SIG-M5 treated with dmso at 0.1 percent for 504 hours (cell line): ENCODE results near the gene GPR89B.
"Not testable (repeated sequence)": the region's sequence is repeated elsewhere in the genome, so short reads cannot be mapped to it uniquely, and the experiment has no call there.

Experiments
- DNase-seq: peaks from one replicate; lab custom pipeline; 2025; ENCODE audit not compliant: unreplicated experiment; lab: John Stamatoyannopoulos, UW

Gene GPR89B

DNA sequence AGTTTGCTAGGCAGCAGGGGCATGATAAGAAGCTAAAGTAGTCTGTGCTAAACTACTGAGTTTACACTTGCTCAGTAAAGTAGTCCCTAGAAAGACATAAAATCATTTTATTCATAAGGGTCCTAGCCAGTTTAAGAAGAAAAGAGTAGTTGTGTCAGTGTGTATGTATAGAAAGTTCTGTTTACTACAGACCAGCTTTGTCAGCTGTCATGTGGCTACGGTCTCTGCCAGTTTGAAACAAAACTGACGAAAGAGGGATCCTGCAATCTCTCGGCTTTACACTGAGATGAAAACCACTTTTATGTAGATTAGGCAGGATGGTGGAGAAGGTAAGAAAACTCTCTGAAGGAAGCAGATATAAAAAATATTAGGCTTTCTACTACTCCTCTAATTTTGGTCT is 7.1 kb downstream of the GPR89B start:
- DNase-seq, result not testable (repeated sequence)

DNA sequence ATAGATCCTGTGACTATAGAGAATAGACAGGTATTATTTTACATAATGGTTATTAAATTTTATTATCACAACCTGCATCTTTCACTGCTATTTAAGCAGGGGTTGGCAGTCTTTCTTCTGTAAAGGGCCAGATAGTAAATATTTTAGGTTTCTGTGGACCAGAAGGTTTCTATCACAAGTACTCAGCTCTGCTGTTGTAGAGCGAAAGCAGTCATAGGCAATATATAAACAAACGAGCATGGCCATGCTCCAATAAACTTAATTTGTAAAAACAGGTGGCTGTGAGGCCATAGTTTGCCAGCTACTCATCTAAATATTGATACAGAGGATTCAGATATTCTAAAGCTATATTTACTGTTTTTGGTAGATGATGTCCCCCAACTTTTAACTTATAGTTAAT is 12.2 kb downstream of the GPR89B start:
- not testable (repeated sequence) for DNase-seq

DNA sequence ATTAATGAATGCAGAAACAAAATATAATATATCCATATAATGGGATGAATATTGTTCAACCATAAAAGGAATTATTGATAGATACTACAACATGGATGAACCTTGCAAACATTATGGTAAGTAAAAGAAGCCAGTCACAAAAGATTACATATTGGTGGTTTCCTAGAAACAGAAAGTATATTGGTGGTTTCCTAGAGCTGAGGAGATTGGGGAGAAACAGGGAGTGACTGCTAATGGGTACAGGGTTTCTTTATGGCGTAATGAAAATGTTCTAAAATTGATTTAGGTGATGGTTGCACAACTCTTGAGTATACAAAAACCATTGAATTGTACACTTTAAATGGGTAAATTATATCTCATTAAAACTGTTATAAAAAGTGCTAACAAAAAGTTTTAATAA is 14.3 kb downstream of the GPR89B start:
- not testable (repeated sequence) for DNase-seq

DNA sequence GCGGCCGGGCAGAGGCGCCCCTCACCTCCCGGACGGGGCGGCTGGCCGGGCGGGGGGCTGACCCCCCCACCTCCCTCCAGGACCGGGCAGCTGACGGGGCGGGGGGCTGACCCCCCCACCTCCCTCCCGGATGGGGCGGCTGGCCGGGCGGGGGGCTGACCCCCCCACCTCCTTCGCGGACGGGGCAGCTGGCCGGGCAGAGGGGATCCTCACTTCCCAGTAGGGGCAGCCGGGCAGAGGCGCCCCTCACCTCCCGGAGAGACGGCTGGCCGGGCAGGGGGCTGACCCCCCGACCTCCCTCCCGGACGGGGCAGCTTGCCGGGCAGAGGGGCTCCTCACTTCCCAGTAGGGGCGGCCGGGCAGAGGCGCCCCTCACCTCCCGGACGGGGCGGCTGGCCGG is 21.3 kb downstream of the GPR89B start:
- not testable (repeated sequence) for DNase-seq

DNA sequence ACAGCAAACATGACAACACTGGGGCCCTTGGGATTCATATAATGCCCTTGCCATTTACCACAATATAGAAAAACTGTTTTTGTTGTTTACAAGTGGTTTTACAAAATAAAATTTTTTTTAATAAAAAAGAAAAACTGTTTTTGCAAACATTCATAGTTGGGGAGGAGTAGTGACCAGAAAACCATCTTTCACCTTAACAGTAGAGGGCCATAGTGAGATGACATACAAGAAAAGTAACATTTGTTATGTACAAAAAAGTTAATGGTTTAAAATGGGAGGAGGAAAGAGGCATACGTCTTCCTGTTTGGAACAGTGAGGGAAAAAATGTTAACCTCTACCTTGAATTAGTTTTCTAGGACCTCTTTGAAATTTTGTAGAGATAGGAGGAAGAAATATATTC is 30.7 kb downstream of the GPR89B start:
- not testable (repeated sequence) for DNase-seq

DNA sequence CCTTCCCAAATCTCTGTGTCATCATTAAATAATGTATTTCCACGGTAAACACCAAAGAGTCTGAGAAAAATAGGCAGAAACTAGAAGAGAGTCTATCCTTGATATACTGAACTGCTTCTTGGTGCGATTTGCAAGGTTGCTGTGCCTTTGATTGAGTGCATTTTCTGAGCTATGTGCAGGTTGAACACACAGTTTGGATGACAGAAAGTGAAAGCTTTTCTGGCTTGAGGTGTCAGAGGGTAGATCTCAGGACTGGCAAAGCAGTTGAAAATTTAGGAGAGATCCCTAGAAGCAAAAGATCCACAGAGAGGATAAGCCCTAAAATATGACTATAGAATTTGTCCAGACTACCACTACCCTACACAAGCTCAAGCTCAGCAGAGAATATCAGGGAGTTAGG is 31.5 kb downstream of the GPR89B start:
- DNase-seq, result not testable (repeated sequence)

DNA sequence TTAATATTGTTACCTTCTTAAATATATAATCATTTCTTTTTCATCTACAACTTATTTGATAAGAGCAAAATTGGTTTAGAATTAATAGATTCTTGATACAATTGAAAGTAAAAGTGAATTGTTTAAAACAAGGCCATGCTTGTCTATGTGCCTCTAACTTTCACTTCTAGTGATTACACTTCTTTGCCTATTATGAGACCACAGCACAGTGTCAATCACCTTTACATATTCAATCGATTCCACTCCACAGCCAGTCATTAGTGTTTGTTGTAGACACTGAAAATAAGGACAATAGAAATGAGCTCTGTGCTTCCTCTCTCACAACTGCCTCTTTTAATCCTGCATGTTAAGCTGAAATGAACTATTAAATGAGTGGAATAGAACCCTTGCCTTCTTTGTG is 36.4 kb downstream of the GPR89B start:
- not testable (repeated sequence) for DNase-seq

DNA sequence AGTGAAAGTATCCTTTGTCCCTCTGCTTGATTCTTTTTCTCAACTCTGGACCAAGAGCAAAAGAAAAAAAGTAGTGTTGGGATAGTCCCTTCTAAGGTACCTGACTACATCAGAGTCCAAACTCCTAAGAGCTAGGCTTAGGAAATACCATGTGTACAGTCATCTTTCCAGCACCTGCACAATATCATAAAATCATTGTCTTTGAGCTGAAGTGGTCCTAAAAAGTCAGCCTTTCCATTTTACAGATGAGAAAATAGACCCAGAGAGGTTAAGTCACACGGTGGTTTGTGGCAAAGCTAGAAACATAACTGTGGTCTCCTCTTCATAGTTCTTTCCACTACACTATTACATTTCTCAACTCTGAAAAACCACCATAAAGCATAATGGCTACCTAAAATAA is 38.4 kb downstream of the GPR89B start:
- not testable (repeated sequence) for DNase-seq

DNA sequence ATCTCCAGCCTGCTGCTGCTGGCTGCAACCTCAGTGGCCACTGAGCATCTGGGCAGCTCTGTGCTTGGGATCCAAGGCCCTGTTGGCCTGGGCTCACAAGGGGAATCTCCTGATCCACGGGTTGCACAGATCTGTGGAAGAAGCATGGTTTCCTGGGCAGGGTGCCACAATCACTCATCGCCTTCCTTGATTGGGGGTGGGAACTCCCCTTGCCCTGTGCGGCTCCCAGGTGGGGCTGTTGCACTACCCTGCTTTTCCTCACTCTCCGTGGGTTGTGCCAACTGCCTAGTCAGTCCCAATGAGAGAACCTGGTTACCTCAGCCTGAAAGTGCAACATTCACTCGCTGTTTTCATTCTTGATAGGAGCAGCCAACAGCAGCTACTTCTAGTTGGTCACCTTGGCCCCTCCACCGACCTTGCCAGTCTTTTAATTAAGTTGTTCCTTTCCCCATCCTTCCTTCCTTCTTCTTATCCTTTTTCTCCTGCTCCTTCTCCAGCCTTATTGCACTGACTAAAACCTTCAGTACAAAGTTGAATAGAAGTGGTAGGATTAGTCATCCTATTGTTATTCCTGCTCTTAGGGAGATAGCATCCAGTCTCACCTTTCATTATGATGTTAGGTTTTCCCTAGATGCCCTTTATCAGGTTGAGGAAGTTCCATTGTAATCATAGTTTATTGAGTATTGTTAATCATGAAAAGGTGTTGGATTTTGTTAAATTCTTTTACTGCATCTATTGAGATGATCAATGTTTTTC is 50.9 kb downstream of the GPR89B start:
- DNase-seq, result not testable (repeated sequence)

DNA sequence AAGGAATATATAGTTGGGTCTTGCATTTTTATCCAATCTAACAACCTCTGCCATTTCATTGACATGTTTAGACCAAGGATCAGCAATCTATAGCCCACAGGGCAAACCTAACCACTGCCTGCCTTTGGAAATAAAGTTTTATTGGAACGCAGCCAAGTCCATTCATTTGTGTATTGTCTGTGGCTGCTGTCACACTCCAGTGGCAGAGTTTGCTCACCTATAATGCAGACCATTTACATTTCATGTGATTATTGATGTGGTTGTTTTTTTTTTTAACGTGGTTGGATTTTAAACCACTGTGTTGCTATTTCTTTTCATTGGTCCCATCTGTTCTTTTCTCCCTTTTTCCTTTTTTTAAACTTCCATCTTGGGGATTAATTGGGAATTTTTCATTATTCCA is 57.2 kb downstream of the GPR89B start:
- not testable (repeated sequence) for DNase-seq

DNA sequence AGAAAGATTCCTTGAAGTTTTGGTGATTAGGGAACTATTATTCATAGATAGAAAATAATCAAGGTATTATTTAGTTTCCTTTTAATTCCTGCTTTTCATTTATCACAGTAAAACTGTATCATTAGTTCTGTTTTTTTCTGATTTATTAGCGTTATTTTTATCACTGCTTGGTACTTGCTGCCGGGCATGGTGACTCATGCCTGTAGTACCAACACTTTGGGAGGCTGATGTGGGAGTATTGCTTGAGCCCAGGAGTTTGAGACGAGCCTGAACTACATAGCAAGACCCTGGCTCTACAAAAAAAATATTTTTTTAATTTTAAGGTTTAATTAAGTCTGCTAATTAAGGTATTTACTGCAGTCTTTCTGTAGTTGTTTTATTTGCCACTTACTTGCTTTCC is 59.7 kb downstream of the GPR89B start:
- DNase-seq, result not testable (repeated sequence)

DNA sequence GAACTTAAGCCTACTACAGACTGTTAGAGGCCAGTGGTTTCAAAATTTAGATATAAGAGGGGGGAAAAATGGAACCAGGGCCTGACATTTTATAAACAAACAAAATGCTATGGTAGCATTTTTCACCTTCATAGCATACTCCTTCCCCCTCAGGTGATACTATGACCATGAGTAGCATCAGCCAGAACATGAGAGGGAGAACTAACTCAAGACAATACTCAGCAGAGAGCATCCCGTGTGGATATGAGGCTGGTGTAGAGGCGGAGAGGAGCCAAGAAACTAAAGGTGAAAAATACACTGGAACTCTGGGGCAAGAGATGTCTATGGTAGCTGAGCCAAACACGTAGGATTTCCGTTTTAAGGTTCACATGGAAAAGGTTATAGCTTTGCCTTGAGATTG is 64.7 kb downstream of the GPR89B start:
- not testable (repeated sequence) for DNase-seq

DNA sequence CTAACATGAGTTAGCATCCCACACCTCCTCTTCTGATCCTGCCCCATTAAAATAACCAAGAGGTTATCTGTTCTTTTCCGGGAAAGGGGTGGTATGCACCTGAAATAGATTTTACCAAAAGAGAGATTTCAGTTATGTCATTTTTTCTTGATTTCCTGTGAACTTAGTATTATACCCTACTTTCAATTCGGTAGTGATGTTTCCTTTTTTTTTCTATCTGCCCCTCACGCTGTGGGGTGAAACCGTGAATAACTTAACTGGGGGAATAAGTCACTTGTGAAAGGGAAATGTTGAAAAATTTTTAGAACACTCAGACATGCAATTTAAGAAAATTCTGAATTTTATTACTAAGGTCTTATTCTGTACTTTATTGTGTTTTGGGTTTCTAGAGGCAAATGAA is 65.2 kb downstream of the GPR89B start:
- DNase-seq, result not testable (repeated sequence)

DNA sequence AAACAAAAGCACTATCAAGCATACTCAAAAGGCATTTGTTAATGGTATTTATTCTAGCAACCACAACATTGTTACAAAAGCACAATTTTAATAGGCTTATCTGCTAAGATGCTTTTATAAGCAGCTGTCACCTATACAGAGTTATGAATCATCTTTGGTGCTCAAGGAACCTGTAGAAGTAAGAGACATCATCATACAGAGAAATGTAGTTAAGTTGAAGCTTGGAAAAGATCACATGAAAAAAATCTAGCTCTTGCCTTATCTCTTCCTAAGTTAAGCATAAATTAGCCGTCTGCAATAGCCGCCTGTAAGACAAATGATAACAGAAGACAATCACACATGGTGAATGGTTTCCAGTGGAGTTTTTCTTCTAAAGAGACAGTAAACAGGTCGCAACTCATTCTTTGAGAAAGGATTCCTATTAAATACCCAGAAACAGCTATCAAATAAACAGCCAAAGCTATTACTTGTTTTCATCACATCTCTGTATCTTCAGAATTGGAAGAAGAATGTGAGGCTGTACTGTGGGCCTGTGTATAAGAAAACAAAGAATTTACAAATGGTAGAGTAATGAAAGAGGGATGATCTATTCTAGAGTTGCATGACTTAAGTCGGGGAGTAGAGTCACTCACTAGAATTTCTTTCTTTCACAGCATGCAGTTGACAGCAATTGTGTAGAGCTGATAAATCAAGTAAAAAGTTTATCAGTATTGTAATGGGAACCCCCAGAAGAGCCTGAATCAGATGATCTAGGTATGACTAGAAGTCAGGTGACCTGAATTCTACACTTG is 65.8 kb downstream of the GPR89B start:
- DNase-seq, result not testable (repeated sequence)

DNA sequence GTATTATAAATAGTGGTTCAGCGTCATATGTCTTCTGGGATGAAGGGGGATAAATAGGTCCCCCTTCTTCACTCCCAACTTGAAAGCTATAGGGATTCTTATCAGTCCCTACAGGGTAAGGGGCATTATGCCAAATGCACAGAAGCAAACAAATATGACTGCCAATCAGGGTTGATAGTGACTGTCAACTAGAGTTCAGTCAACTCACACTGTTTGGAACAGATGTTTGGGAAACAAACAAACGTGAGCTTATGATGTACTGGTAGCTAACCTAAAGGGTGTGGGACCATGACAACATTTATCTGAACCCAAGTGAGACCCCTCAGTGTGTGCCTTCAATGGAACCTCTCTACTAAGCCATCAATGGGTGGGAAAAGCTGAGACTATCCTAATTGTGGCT is 67.9 kb downstream of the GPR89B start:
- not testable (repeated sequence) for DNase-seq

DNA sequence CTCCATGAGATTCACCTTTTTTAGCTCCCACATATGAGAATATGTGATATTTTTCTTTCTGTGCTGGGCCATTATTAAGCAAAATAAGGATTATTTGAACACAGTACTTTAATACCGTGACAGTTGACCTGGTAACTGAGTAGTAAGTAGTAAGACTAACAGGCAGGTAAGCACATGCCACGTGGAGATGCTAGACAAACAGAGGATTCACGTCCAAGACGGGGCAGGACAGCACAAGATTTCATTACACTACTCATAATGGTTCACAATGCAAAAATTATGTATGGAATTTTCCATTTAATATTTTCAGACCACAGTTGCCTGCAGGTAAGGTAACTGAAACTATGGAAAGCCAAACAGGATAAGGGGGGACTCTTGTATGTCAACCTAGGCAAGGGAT is 79.5 kb downstream of the GPR89B start:
- DNase-seq, result not testable (repeated sequence)

DNA sequence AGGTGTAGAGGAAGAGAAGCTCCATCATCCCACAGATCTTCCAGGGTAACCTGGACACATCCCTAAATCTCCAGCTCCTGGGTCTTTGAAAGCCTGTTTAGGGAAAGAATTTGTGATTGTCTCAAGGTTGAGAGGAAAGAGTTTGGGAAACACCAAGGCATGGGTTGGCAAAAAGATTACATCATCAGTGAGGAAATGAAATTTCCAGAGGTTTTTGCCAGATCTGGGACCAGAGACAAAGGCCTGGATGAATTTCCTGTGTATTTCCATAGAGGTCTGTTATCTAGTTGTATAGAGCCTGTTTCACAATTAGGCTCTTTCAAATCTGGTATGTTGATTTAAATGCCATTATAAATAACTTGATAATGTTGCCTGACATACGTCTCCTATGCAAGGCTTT is 82.3 kb downstream of the GPR89B start:
- no peak for DNase-seq

DNA sequence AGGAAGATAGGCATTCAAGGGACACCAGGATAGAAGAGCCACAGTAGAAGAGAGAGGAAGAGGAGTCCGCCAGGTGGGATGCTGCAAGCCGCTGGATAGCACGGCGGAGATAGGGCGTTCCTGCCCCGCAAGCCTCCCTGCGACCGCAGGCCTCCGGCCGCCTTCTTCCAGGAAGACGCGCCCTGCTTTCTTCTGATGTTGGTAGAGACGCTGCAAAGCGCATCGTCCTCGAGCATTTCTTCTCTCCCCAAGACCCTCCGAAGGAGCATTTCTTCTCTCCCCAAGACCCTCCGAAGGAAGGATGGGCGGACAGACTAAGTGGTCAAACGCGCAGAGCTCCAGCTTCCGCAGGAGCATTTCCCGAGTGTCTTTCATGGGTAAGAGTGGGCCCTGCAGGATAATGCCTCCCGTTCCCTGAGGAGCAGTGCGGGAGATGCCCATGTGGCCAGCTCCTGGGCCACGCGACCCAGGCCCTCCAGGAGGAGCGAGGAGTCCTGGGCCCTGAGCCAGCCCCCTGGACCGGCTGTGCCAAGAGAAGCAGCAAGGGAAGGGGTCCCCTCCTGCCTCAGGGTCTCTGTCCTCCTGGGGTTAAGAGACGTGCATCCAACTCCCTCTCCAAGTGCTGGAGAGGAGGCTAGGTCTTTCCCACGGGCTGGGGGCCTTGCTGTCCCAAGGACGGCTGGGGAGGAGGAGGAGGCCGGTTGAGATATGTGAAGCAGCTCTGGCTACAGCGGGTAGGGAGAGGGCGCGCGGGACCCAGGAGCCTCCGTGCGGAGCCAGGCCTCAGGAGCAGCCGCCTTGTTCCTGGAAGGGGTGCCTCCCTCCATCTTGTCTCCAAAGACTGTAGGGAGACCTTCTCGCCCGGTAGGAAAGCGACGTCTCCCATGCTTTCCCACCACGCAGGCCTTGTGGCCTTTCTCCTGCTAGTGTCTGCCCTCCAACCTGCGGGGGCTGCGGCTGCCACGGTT is 85.2 kb downstream of the GPR89B start:
- not testable (repeated sequence) for DNase-seq

DNA sequence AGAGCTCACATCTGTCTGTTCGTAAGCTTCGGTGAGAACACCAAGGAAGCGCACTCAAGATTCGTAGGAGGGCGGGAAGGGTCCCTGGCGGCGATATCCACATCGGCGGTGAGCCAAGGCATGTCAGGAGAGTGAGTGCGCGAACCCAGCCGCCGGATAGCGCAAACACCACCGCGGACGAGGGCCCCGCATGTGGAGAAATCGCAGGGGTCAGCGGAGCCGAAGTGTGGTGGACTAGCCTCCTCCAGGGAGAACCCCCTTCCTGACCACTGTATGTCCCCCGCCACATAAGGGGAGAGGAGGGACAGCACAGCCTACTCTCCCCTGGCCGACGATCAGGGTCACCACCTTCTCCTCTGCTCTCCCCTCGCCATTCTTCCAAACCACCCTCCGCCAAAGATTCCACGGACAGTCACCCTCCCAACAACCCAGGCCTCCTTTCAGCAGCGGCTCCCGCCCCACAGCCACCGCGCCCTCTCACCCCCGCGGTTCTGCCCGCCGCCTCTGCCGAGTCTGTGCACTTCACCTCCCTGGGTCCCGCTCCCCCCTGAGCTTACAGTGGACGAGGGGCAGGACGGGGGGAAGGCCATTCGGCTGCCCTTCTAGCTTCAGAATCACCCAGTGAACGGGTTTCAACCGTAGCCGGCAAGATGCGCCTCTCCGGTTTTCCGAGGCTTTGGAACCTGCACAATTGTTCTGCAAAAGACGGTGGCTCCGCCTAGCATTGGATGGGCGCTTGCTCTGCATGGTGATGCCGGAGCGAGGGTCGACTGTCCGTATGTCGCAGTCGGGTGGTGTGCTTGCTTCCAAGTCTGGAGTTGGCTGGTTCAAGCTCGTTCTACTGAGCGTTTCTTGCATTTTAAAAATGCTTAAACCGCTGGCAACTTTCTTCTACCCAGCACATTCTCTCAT is 86.3 kb downstream of the GPR89B start:
- not testable (repeated sequence) for DNase-seq

DNA sequence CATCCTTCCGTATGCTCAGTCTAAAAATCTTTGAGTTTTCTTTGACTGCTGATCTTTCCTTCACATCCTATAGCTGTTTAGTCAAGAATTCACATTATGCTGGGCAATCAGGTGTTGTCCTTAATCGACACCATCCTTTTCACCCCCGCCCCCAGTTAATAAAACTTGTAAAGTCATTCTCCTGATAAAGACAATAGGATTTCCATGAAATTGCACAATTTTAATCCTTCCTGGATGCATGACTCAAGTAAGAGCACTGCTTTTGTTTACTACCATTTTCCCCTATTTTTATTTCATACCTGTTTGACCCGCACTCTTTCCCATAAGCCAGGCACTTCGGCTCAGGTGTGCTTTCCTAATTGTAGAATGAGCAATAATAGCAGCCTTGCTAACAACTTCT is 96.7 kb downstream of the GPR89B start:
- DNase-seq, result not testable (repeated sequence)
